SK-N-SH (cell line): Measurements from ENCODE around the gene CEP63. TPM values are rescaled to one million over a fixed set of nuclear protein-coding genes. Genes with fewer than 3 reads are reported as not detected.

Experiments
- CTCF ChIA-PET: fragments of 300-600, 350-600 bp; formaldehyde crosslinking; extraction: SDS; loops from one replicate; lab custom pipeline; 2021; lab: Yijun Ruan, JAX
- POLR2A ChIA-PET: fragments of 350-600 bp; sonication (Branson Sonifier 250); formaldehyde crosslinking; extraction: SDS; loops from one replicate; lab custom pipeline; 2020; ENCODE audit warnings: antibody characterized with exemption, inconsistent platforms; lab: Yijun Ruan, JAX
- DNase-seq: peaks from one replicate; pipeline ENCODE4 v3.0.0; 2012
- H2AFZ ChIP-seq: fragments of 200-600 bp; sonication (generic); 2 replicates; pipeline ENCODE4 v1.8.1; 2016; ENCODE audit warnings: antibody characterized with exemption, mild to moderate bottlenecking, low read depth
- H3F3A ChIP-seq: fragments of 200-600 bp; sonication (generic); replicated peaks from 2 replicates; pipeline ENCODE3; 2016; ENCODE audit warnings: antibody characterized with exemption, mild to moderate bottlenecking; ENCODE audit not compliant: insufficient read depth
- H3K27ac ChIP-seq, 2 experiments: fragments of 200-500 bp in 1 of 2; fragments of 200-600 bp in 1 of 2; sonication (Bioruptor generic) in 1 of 2; sonication (generic), shearing (Covaris generic) in 1 of 2; 2 replicates each; pipeline versions ENCODE4 v1.5.1 to v1.6.1; 2014 to 2016; ENCODE audit warnings: low read depth in 2 of 2, inconsistent platforms in 1 of 2, low read length in 1 of 2, mild to moderate bottlenecking in 1 of 2, mixed read lengths in 1 of 2
- H3K27me3 ChIP-seq: fragments of 200-600 bp; sonication (generic), shearing (Covaris generic); 2 replicates; pipeline ENCODE4 v1.6.1; 2016; ENCODE audit warnings: mixed run types; ENCODE audit not compliant: insufficient read depth
- H3K36me3 ChIP-seq, 2 experiments: fragments of 200-500 bp in 1 of 2; fragments of 200-600 bp in 1 of 2; sonication (Bioruptor generic) in 1 of 2; sonication (generic) in 1 of 2; replicated peaks in 1 of 2; 2 replicates each; pipeline versions ENCODE3 to v1.5.1; 2014 to 2016; ENCODE audit warnings: low read length in 1 of 2, mild to moderate bottlenecking in 1 of 2; ENCODE audit not compliant: insufficient read depth in 2 of 2, control insufficient read depth in 1 of 2
- H3K4me1 ChIP-seq, 2 experiments: fragments of 200-500 bp in 1 of 2; fragments of 200-600 bp in 1 of 2; sonication (Bioruptor generic) in 1 of 2; sonication (generic), shearing (Covaris generic) in 1 of 2; 2 replicates each; pipeline versions ENCODE4 v1.5.1 to v1.6.1; 2014 to 2016; ENCODE audit warnings: low read depth in 1 of 2, low read length in 1 of 2, mixed run types in 1 of 2; ENCODE audit not compliant: insufficient read depth in 2 of 2, control insufficient read depth in 1 of 2
- H3K4me2 ChIP-seq: fragments of 200-600 bp; sonication (generic), shearing (Covaris generic); 2 replicates; pipeline ENCODE4 v1.6.1; 2017; ENCODE audit warnings: mixed run types
- H3K4me3 ChIP-seq, 2 experiments: fragments of 200-500 bp in 1 of 2; fragments of 200-600 bp in 1 of 2; sonication (Bioruptor generic) in 1 of 2; sonication (generic), shearing (Covaris generic) in 1 of 2; 2 replicates each; pipeline versions ENCODE4 v1.5.1 to v1.8.1; 2014 to 2016; ENCODE audit warnings: low read depth in 2 of 2, inconsistent platforms in 1 of 2, low read length in 1 of 2, mild to moderate bottlenecking in 1 of 2, mixed read lengths in 1 of 2, moderate library complexity in 1 of 2
- H3K79me2 ChIP-seq: fragments of 200-600 bp; sonication (generic); 2 replicates; pipeline ENCODE4 v1.8.1; 2017; ENCODE audit warnings: mild to moderate bottlenecking; ENCODE audit not compliant: insufficient read depth
- H3K9ac ChIP-seq: fragments of 200-600 bp; sonication (generic); 2 replicates; pipeline ENCODE4 v1.6.1; 2017; ENCODE audit warnings: mixed run types
- H3K9me2 ChIP-seq: fragments of 200-600 bp; sonication (generic); 2 replicates; pipeline ENCODE4 v1.6.1; 2017; ENCODE audit warnings: mixed run types
- H3K9me3 ChIP-seq: fragments of 200-600 bp; sonication (generic); 2 replicates; pipeline ENCODE4 v1.6.1; 2017; ENCODE audit warnings: mixed run types, mild to moderate bottlenecking, moderate library complexity
- H4K20me1 ChIP-seq: fragments of 200-600 bp; sonication (generic); 2 replicates; pipeline ENCODE4 v1.6.1; 2017; ENCODE audit warnings: mild to moderate bottlenecking, mixed run types; ENCODE audit not compliant: insufficient read depth
- CHD2 ChIP-seq: fragments of 150-350 bp; IDR thresholded peaks from 2 replicates; pipeline ENCODE4 v1.6.1; 2018; ENCODE audit warnings: low read length; ENCODE audit not compliant: partially characterized antibody
- EP300 ChIP-seq, 2 experiments: IDR thresholded peaks; 2 replicates each; pipeline versions ENCODE4 v1.4.0 to v1.6.1; 2012; ENCODE audit warnings: borderline replicate concordance in 1 of 2, low read depth in 1 of 2, low read length in 1 of 2
- FOSL2 ChIP-seq: IDR thresholded peaks from 2 replicates; pipeline ENCODE4 v1.4.0; 2012; ENCODE audit warnings: low read depth, mild to moderate bottlenecking, moderate library complexity, borderline replicate concordance
- GABPA ChIP-seq: IDR thresholded peaks from 2 replicates; pipeline ENCODE4 v1.4.0; 2012; ENCODE audit warnings: low read depth, mild to moderate bottlenecking
- GATA2 ChIP-seq: sonication (generic); formaldehyde crosslinking; IDR thresholded peaks from 2 replicates; pipeline ENCODE4 v1.5.0; 2020; ENCODE audit warnings: mild to moderate bottlenecking, missing genetic modification reagents
- MEF2A ChIP-seq: IDR thresholded peaks from 2 replicates; pipeline ENCODE4 v1.4.0; 2012; ENCODE audit warnings: low read depth, borderline replicate concordance
- MXI1 ChIP-seq: IDR thresholded peaks from 2 replicates; pipeline ENCODE4 v1.6.1; 2012; ENCODE audit warnings: mild to moderate bottlenecking, low read depth, low read length, improper control_type of control experiment
- POLR2AphosphoS5 ChIP-seq: IDR thresholded peaks from 2 replicates; pipeline ENCODE4 v1.6.1; 2012; ENCODE audit warnings: low read depth, low read length
- REST ChIP-seq: IDR thresholded peaks from 2 replicates; pipeline ENCODE4 v1.6.1; 2012; ENCODE audit warnings: mild to moderate bottlenecking, low read depth, low read length, moderate library complexity
- RFX5 ChIP-seq: IDR thresholded peaks from 2 replicates; pipeline ENCODE4 v1.6.1; 2012; ENCODE audit warnings: mild to moderate bottlenecking, improper control_type of control experiment, low read length
- RXRA ChIP-seq: IDR thresholded peaks from 2 replicates; pipeline ENCODE4 v1.4.0; 2012; ENCODE audit warnings: low read depth, mild to moderate bottlenecking, borderline replicate concordance
- SIN3A ChIP-seq: IDR thresholded peaks from 2 replicates; pipeline ENCODE4 v1.6.1; 2012; ENCODE audit warnings: low read depth, mild to moderate bottlenecking, low read length, moderate library complexity, borderline replicate concordance
- SMC3 ChIP-seq: IDR thresholded peaks from 2 replicates; pipeline ENCODE4 v1.6.1; 2012; ENCODE audit warnings: low read depth, low read length, improper control_type of control experiment
- USF1 ChIP-seq: IDR thresholded peaks from 2 replicates; pipeline ENCODE4 v1.4.0; 2012; ENCODE audit warnings: low read depth, borderline replicate concordance
- WGBS: methylation state at CpG from one replicate; pipeline ENCODE4 v1.1.6; 2017; ENCODE audit warnings: low lambda C conversion rate; 5-methylcytosine and 5-hydroxymethylcytosine counted together
- polyA plus RNA-seq, 3 experiments: library from polyadenylated mRNA; depleted of rRNA; stranded (reverse); fragments of >200 nt; gene quantifications; 2 replicates each; pipeline ENCODE4 v1.2.3, GENCODE V29; 2012
- TF ChIP-seq, protein P1 (sequence below): IDR thresholded peaks from 2 replicates; pipeline ENCODE4; 2012

The CEP63 gene
- polyA plus RNA-seq, 1 of the 3 experiments (the other 2 are of a cell fraction), result 6.3 TPM

DNA sequence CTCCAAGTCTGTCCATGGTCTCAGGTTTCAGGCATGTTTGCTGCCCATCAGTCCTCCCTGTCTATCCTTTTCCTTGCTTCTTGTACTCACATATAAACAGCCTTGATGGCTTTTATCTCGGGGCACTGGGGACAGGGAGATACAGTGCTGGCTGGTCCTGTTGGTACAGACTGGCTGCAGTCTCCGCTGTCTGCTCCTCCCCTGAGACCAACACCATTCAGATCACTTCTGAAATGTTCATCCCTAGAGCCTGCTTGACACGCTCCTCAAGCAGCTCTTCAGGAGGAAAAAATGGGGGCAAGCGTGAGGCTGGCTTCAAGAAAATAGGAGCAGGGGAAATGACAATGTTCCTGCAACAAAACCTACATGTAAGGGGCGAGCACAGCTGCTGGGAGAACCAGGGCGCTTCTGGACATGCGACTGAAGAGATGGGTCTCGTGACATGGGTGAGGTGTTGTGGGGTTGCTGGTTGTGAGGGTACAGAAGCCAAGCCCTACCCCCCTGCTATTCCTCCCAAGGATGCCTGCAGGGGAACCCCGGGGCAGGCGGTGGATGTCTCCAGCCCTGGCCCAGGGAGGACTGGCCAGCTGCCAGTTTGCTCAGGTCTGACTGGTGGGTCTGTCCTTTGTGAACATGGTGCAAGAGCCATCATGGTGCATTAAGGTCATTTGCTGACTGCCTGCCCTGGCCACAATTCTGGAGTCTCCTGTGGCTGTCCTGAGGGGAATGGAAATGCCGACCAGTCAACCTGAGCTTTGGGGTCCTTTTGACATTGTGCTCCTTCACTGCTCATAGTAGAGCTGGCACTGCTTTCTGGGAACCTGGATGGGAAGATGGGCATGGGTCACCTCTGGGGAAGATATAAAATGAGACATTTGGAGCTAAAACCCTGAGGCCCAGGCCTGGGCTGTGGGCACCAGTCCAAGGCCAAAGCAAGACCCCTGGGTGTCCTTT, 124.9 kb downstream of the CEP63 start:
- no peak for TF ChIP-seq RXRA
- no peak for TF ChIP-seq USF1
- no peak for TF ChIP-seq EP300 (IDR thresholded peaks at IDR 0.05; ENCODE audit: borderline replicate concordance in 1 of 2, low read depth in 1 of 2, low read length in 1 of 2)
- no peak for TF ChIP-seq SIN3A
- no peak for TF ChIP-seq GABPA
- no peak for TF ChIP-seq FOSL2
- TF ChIP-seq REST, result no peak
- no peak for TF ChIP-seq RFX5
- no peak for DNase-seq
- H3F3A ChIP-seq, result no peaks in the 10 kb centered on the region
- 75% methylated on average over 10 of the region's 11 CpGs for WGBS
- H3K27ac ChIP-seq, result no peak overlapping the region
- H3K9me2 ChIP-seq, result no peaks in the 10 kb centered on the region
- H3K9me3 ChIP-seq, result no peaks in the 10 kb centered on the region
- H3K4me2 ChIP-seq, result no peak overlapping the region
- no peaks in the 10 kb centered on the region for H3K36me3 ChIP-seq
- H2AFZ ChIP-seq, result no peak overlapping the region
- ChIA-PET POLR2A (no interaction called here), CTCF (interaction anchor here (1.0 to 2.8 kb wide), 2 partner anchors 10 to 40 kb away, joined by 3 to 12 read pairs; partner anchors contain the start of gene KY)
- no peaks in the 10 kb centered on the region for H4K20me1 ChIP-seq
- H3K27me3 ChIP-seq, result no peaks in the 10 kb centered on the region
- H3K9ac ChIP-seq, result no peak overlapping the region
- H3K79me2 ChIP-seq, result no peaks in the 10 kb centered on the region
- H3K4me1 ChIP-seq, result peaks cover 0 to 21% of the 10 kb centered on the region in 2 experiments; a peak in 1 of 4 replicates
- no peak overlapping the region for H3K4me3 ChIP-seq

GRCh38 chr3:134611516-134611915, 125.7 kb downstream of the CEP63 start:
- Histone ChIP-seq H3K27ac (no peak overlapping the region), H3K27me3 (no peaks in the 10 kb centered on the region)
- POLR2A ChIA-PET, result no interaction called here

More at GRCh38 chr3:134611516-134611915, 125.7 kb downstream of the CEP63 start:
- H3K9me2 ChIP-seq, result no peaks in the 10 kb centered on the region
- TF ChIP-seq USF1, result no peak
- TF ChIP-seq RXRA, result no peak
- no peak for TF ChIP-seq POLR2AphosphoS5
- TF ChIP-seq CHD2, result no peak
- no peak for TF ChIP-seq EP300 (IDR thresholded peaks at IDR 0.05; ENCODE audit: borderline replicate concordance in 1 of 2, low read depth in 1 of 2, low read length in 1 of 2)
- TF ChIP-seq RFX5, result no peak
- TF ChIP-seq MXI1, result no peak
- TF ChIP-seq, protein P1, sequence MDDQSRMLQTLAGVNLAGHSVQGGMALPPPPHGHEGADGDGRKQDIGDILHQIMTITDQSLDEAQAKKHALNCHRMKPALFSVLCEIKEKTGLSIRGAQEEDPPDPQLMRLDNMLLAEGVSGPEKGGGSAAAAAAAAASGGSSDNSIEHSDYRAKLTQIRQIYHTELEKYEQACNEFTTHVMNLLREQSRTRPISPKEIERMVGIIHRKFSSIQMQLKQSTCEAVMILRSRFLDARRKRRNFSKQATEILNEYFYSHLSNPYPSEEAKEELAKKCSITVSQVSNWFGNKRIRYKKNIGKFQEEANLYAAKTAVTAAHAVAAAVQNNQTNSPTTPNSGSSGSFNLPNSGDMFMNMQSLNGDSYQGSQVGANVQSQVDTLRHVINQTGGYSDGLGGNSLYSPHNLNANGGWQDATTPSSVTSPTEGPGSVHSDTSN, result no peak
- TF ChIP-seq SMC3, result no peak
- no peak for TF ChIP-seq GATA2 (CRISPR knock-in tag)
- TF ChIP-seq MEF2A, result no peak
- H3K9ac ChIP-seq, result no peak overlapping the region
- H3K9me3 ChIP-seq, result no peaks in the 10 kb centered on the region
- no peaks in the 10 kb centered on the region for H3K79me2 ChIP-seq
- no peak overlapping the region for H3K4me2 ChIP-seq
- H2AFZ ChIP-seq, result no peak overlapping the region
- no peaks in the 10 kb centered on the region for H3K36me3 ChIP-seq
- no peaks in the 10 kb centered on the region for H3F3A ChIP-seq
- peaks cover 0 to 21% of the 10 kb centered on the region in 2 experiments; a peak in 1 of 4 replicates for H3K4me1 ChIP-seq
- no peak for DNase-seq
- no peak overlapping the region for H3K4me3 ChIP-seq
- 85% methylated on average over 1 of the region's 2 CpGs for WGBS
- no peaks in the 10 kb centered on the region for H4K20me1 ChIP-seq
- CTCF ChIA-PET, result interaction anchor here (1.0 to 2.8 kb wide), 2 partner anchors 10 kb away, joined by 3 to 12 read pairs; no protein-coding TSS in a partner anchor
